Smooth muscle cell (in vitro differentiated cells): ENCODE data around the gene ZNF750. TPM values are rescaled to one million over a fixed set of nuclear protein-coding genes. Genes with fewer than 3 reads are reported as not detected.

Experiments used
- DNase-seq: peaks from one replicate; lab custom pipeline; 2025; ENCODE audit not compliant: unreplicated experiment; lab: John Stamatoyannopoulos, UW
- H2AFZ ChIP-seq: fragments of 200-600 bp; sonication (generic); 2 replicates; pipeline ENCODE4 v1.6.0; 2016; ENCODE audit warnings: antibody characterized with exemption, low read depth, mild to moderate bottlenecking
- H3F3A ChIP-seq: fragments of 200-600 bp; sonication (generic); 2 replicates; pipeline ENCODE4 v1.6.0; 2017; ENCODE audit warnings: antibody characterized with exemption, low read depth
- H3K27ac ChIP-seq: fragments of 200-600 bp; sonication (generic); 2 replicates; pipeline ENCODE4 v1.5.1; 2016; ENCODE audit warnings: low read depth, mild to moderate bottlenecking
- H3K27me3 ChIP-seq: fragments of 200-600 bp; sonication (generic); 2 replicates; pipeline ENCODE4 v1.6.1; 2016; ENCODE audit warnings: low read depth, mild to moderate bottlenecking
- H3K36me3 ChIP-seq: fragments of 200-600 bp; sonication (generic); 2 replicates; pipeline ENCODE4 v1.5.1; 2016; ENCODE audit warnings: low read depth
- H3K4me1 ChIP-seq: fragments of 200-600 bp; sonication (generic); 2 replicates; pipeline ENCODE4 v1.5.1; 2016; ENCODE audit warnings: low read depth
- H3K4me2 ChIP-seq: fragments of 200-600 bp; sonication (generic); 2 replicates; pipeline ENCODE4 v1.6.0; 2016; ENCODE audit warnings: mild to moderate bottlenecking
- H3K4me3 ChIP-seq: fragments of 200-600 bp; sonication (generic); 2 replicates; pipeline ENCODE4 v1.5.1; 2016; ENCODE audit warnings: mild to moderate bottlenecking
- H3K79me2 ChIP-seq: fragments of 200-600 bp; sonication (generic); 2 replicates; pipeline ENCODE4 v1.6.0; 2016; ENCODE audit warnings: low read depth, mild to moderate bottlenecking
- H3K9ac ChIP-seq: fragments of 200-600 bp; sonication (generic); 2 replicates; pipeline ENCODE4 v1.6.0; 2016; ENCODE audit warnings: low read depth
- H3K9me3 ChIP-seq: fragments of 200-600 bp; sonication (generic); replicated peaks from 2 replicates; pipeline ENCODE4 v1.5.1; 2016; ENCODE audit warnings: low read depth
- H4K20me1 ChIP-seq: fragments of 200-600 bp; sonication (generic); 2 replicates; pipeline ENCODE4 v1.6.0; 2016; ENCODE audit warnings: low read depth
- CTCF ChIP-seq: fragments of 200-600 bp; sonication (generic); IDR thresholded peaks from 2 replicates; pipeline ENCODE4 v1.5.1; 2017; ENCODE audit warnings: borderline replicate concordance, mild to moderate bottlenecking, antibody characterized with exemption; ENCODE audit not compliant: insufficient read depth, poor library complexity, severe bottlenecking
- WGBS: methylation state at CpG from one replicate; pipeline ENCODE4 v1.1.7; 2016; ENCODE audit warnings: low lambda C conversion rate; 5-methylcytosine and 5-hydroxymethylcytosine counted together
- polyA plus RNA-seq: library from polyadenylated mRNA; unstranded; fragments of >200 nt; fragmentation: Nextera tagmentation; extraction: Ambion mirVana; gene quantifications from 2 replicates; pipeline ENCODE4 v1.2.1, GENCODE V29; 2016
- total RNA-seq: library from RNA; depleted of rRNA; stranded (reverse); fragments of >200 nt; gene quantifications from 2 replicates; pipeline ENCODE4 v1.2.3, GENCODE V29; 2014

Gene ZNF750
- total and polyA plus RNA-seq, 2 experiments from 2014 or later: 0.93 to 7.1 TPM

- TF ChIP-seq CTCF: no peak
- H3K9me3 ChIP-seq: no peaks in the 10 kb centered on the region
- H3K4me2 ChIP-seq: no peak overlapping the region
- H3K79me2 ChIP-seq: no peaks in the 10 kb centered on the region
- H3K27ac ChIP-seq: no peak overlapping the region
- no peaks in the 10 kb centered on the region for H3K36me3 ChIP-seq
- no peak overlapping the region for H2AFZ ChIP-seq
- WGBS: 97% methylated on average over 20 of the region's 20 CpGs
- no peak overlapping the region for H3K4me3 ChIP-seq
- H3F3A ChIP-seq: peaks cover 11% of the 10 kb centered on the region
- H3K4me1 ChIP-seq: peaks cover 15% of the 10 kb centered on the region
- H4K20me1 ChIP-seq: no peaks in the 10 kb centered on the region
- DNase-seq: no peak
- no peak overlapping the region for H3K9ac ChIP-seq
- no peaks in the 10 kb centered on the region for H3K27me3 ChIP-seq
Observed at GRCh38 chr17:82832881-82833475, 6.8 kb downstream of the ZNF750 start.

GRCh38 chr17:82832411-82832810, 7.4 kb downstream of the ZNF750 start:
- 88% methylated on average over 20 of the region's 20 CpGs for WGBS

GRCh38 chr17:82831818-82832200, 8.0 kb downstream of the ZNF750 start:
- Histone ChIP-seq H3K4me3 (no peak overlapping the region), H3K4me1 (peaks cover 3% of the 10 kb centered on the region), H2AFZ (no peak overlapping the region), H4K20me1 (no peaks in the 10 kb centered on the region), H3K27ac (no peak overlapping the region), H3K9ac (no peak overlapping the region), H3K36me3 (no peaks in the 10 kb centered on the region), H3K27me3 (no peaks in the 10 kb centered on the region), H3F3A (peaks cover 11% of the 10 kb centered on the region), H3K9me3 (no peaks in the 10 kb centered on the region), H3K79me2 (no peaks in the 10 kb centered on the region), H3K4me2 (no peak overlapping the region)
- TF ChIP-seq CTCF: no peak
- DNase-seq: no peak
- 98% methylated on average over 18 of the region's 18 CpGs for WGBS

More at GRCh38 chr17:82832411-82832810, 7.4 kb downstream of the ZNF750 start:
- no peaks in the 10 kb centered on the region for H3K36me3 ChIP-seq
- H4K20me1 ChIP-seq: no peaks in the 10 kb centered on the region
- TF ChIP-seq CTCF: no peak
- H3K27ac ChIP-seq: no peak overlapping the region
- no peak overlapping the region for H3K9ac ChIP-seq
- H3K4me3 ChIP-seq: no peak overlapping the region
- H3K79me2 ChIP-seq: no peaks in the 10 kb centered on the region
- no peak overlapping the region for H3K4me2 ChIP-seq
- peaks cover 9% of the 10 kb centered on the region for H3K4me1 ChIP-seq
- peaks cover 11% of the 10 kb centered on the region for H3F3A ChIP-seq
- H3K27me3 ChIP-seq: no peaks in the 10 kb centered on the region
- no peak for DNase-seq
- H3K9me3 ChIP-seq: no peaks in the 10 kb centered on the region
- H2AFZ ChIP-seq: no peak overlapping the region
